NCI-H526 (cell line): ENCODE results near the gene CYRIA.
A peak's percentile ranks its signal among the peaks of the same experiment; 100 is the strongest.

Experiments
- DNase-seq, 2 experiments: peaks; one replicate each; lab custom pipeline; 2025; lab: John Stamatoyannopoulos, UW

CYRIA gene

GRCh38 chr2:16665748-16666448, at the start of gene CYRIA:
Gene CYRIA, minus strand, starts transcription at chr2:16665834. Its CDS starts 77,715 bp downstream, at chr2:16588119.
- no peak for DNase-seq

DNA sequence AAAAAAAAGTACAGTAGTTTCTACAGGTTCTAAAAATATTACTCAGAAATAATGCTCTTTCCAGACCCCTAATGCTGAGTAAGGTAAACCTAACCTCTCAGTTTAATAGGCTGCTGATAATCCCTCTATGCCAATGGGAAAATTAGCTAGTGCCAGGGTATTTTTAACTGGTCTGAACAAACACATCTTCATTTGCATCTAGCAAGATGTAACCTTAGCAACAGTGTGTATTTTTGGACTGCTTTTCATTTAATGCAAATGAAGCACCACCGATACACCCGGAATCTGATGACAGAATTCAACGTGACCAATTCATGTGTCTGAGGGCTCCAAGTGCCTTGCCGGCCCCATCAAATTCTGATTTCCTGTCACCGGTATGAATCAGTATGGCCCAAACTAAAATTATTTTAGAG, 47.4 kb upstream of the CYRIA start:
- DNase-seq: peak; percentile 100

GRCh38 chr2:16709769-16710168, 44.1 kb upstream of the CYRIA start:
- DNase-seq: no peak

DNA sequence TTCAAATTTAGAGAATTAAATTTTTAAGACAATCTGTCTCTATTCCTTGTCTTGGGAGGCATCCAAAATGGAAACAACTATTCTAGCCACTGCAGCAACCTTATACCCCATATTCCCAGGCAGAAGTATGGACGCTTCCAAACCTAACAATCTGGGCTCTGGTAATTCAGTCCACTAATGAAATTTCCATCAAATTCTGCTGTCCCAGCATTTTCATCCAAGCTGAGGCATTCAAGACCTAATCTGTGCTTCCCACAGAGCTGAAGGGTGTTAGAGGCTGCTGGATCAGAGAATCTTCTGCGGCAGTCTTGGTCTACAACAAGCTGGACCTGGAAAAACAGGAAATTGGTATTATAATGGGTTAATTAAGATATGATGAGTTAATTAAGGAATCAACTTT, 42.5 kb upstream of the CYRIA start:
- no peak for DNase-seq

DNA sequence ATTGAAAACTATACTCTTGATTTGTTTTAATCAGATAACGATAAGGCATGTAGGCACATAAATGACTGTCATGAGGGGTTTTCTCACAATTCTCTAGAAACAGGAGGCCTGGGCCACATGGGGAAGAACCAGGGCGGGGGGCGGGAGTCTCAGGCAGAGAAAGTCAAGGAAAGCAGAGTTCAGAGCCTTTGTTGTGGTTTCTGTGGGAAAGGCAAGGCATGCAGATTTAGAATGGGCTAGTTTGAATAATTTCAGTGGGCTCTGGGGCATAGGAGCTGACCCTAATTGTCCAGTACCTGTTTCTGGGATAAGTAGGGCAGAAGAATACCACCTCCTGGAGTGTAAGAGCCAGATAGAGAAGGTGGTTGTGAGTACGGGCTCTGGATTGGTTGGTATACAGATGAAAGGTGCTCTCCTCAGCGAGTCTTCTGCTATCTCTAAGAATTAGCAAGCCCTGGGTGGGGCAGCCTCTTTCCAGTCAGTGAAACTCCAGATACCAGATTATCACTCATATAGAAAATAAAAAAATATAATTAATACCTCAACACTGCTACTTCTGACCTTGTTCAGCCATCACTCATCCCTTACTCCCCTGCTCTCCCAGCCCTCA, 41.5 kb upstream of the CYRIA start:
- DNase-seq: peak in 1 of 2 experiments; percentile 98

DNA sequence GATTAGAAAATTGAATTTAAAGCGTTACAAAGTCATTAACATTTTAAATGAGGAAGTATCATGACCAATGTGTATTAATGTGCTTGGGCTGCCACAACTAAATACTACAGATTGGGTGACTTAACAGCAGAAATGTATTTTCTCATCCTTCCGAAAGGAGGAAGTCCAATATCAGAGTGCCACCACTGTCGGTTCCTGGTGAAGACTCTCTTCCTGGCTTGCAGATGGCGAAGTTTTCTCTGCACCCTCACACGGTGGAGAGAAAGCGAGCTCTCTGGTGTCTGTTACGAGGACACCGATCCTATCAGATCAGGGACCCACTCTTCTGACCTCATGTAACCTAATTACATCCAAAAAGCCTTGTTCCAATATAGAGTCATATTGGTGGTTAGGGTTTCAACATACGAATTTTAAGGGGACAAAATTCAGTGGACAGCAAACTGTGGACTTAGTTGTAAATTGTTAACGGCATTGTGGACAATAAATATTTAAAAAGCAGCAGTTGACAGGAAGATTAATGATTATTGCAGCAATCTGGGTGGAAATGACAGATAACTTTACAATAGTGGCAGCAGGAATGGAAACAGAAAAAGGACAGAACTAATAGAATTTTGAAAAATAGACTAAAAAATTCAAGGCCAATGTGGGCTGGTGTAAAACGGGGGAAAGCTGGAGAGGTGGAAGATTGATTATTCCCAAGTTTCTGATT, 35.1 kb upstream of the CYRIA start:
- DNase-seq: no peak

DNA sequence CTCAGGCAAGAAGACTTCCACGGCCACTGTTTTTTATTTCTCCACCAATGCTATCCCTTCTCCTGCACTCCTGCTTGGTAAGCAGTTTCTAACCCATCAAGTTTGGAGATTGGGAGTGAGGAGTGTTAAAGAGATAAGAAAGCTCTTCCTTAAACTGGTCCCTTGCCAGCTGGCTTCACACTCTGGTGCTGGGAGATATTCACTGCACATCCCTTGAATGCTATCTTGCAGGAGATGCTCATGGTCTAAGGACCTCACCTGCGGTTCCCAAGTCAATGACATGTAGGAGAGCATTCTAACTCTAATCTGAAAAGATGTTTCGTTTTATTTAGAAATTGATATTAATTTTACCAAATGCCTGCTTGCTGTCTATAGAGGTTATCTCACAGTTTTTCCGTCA, 28.2 kb upstream of the CYRIA start:
- DNase-seq: no peak

DNA sequence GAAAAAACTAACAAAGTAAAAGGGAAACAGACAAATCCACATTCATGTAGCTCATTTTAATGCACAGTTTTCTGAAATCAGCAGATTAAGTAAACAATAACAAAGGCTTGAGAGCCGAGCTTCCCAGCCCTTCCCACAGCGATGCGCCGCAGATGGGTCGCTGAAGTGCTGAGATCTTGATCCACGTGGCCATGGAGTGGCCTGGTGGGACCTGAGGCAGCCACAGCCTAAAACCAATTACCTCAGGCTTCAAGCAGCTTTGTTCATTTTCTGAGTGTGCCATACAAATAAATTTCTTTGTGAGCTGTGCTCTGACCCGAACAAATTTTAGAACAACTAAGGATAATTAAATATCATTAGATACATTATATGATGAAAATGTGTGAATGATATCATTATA, 25.6 kb upstream of the CYRIA start:
- DNase-seq: no peak

DNA sequence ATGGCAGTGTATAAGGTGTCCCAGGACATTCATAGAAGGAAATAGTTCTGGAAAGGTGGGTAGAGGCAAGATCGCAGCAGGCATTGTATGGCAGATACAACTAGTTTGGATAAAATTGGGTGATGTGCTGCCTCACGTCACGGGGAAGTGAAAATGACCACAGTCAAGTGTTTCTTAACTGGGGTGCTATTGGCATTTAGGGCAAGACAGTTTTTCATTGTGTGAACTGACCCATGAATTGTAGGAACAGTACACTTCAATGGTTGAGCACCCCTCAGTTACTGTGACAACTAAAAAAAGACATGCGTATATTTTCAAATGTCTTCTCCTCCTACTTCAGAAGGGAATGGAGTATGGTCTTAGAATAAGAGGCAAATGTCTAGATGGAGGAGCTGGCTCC, 22.3 kb upstream of the CYRIA start:
- no peak for DNase-seq

DNA sequence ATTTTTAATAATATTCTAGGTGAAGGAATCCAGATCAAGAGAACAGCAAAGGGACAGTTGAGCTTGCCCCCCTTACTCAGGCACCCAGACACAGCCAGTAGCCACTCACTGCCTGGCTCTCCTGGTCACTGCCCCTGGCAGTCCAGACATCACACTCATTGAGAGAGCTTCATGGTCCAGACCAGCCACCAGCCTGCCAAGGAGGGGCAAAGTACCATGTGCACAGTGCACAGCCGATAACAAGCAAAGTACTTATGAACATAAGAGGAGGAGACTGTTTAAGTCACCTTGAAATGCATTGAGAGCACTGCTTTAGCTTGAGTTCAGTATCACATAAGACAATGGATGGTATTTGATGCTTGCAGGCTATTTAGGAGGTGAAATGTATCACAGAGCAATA, 21.6 kb upstream of the CYRIA start:
- DNase-seq: no peak

DNA sequence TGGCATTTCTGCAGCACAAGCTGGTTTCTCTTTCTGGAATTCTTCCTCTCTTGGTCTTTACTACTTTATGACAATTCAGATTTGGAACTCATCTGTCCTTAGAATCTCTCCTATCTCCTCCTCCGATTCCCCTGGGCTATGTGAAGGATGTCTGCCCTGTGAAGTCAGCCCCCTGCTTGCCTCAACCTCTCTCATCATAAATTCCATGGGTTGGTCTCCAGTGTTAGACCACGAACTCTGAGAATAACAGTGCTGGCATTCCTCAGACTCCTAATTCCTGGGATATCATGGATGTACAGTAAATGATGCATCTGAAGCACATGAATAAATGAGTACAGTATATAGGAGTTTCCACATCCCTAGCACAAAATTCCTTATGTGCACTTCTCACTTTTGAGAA, 21.0 kb upstream of the CYRIA start:
- no peak for DNase-seq

DNA sequence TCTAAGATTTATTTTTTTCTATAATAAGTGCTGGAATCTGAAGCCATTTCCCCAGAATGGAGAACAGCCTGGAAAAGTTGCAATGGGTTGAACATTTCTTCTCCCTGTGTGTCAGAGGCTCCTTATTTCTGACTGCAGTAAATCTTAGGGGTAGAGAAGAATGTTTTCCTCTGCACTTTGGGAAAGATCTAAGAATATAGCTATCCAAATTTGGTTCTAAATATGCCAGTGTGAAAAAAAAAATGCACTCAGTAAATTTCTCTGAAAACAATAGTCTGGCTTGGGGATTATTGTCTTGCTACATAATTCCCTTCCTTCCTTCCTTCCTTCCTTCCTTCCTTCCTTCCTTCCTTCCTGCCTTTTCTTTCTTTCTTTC, 19.7 kb upstream of the CYRIA start:
- no peak for DNase-seq

- no peak for DNase-seq
Observed at GRCh38 chr2:16684676-16685339, 19.2 kb upstream of the CYRIA start.

GRCh38 chr2:16683576-16683975, 17.9 kb upstream of the CYRIA start:
- DNase-seq: no peak

DNA sequence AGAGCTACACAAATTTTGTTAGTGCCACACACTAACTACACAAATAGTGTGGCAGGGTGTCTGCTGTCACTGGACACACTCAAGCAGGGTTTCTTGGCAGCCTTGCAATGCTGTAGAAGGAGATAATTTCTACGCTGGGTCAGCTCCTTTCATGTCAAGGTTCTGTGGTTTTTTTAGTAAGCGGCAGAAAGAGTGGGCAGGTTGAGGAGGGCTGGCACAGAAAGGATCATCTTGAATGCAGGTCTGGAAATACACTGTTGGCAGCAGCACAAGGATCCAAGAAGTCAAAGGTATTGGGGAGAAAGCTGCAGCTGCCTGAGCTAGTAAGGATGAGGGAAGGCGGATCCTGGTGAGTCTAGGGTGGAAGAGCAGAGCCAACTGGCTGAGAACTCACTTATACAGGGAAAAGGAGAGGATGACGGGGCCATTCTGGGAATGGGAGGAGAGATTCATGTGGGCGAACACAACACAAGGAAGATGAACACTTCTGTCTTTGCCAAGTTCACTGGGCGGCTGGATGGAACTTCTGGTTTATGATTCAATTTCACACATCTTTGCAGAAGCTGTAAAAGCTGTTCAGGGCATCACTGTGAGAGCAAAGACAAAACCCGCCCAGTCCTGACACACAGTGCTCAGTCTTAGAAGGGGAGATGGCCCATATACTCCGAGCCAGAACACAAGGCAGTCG, 16.9 kb upstream of the CYRIA start:
- no peak for DNase-seq

DNA sequence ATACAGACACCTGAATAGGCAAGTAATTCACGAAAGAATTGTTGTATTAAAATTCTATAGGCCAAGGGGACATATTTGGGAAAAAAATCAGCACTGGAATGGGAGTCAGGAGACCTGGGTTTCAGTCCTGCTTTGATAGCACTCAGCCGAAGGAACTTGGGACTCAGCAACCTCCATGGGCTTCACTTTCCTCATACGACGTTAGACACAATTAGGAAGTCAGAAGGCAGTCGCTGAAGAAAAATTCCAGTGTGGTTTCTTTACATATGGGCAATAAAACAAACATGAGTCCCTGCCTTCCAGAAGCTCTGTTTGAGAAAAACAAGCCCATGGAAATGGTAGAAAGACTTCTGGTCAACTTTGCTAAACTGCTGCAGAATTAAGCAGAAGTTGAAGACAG, 15.1 kb upstream of the CYRIA start:
- DNase-seq: no peak

- DNase-seq: no peak
Observed at GRCh38 chr2:16680304-16680703, 14.7 kb upstream of the CYRIA start.

DNA sequence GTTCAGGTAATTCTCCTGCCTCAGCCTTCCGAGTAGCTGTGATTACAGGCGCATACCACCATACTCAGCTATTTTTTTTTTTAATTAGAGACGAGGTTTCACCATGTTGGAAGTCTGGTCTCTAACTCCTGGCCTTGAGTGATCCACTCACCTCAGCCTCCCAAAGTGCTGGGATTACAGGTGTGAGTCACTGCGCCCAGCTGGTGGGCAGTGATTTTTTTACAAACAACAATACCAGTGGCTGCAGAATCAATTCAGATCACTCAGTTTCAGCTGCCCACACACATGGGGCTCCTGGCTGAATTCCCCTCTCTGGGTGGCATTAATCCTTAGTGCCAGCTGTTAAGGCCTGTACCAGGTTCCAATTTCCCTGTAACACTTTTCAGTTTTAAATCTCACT, 13.3 kb upstream of the CYRIA start:
- DNase-seq: no peak

DNA sequence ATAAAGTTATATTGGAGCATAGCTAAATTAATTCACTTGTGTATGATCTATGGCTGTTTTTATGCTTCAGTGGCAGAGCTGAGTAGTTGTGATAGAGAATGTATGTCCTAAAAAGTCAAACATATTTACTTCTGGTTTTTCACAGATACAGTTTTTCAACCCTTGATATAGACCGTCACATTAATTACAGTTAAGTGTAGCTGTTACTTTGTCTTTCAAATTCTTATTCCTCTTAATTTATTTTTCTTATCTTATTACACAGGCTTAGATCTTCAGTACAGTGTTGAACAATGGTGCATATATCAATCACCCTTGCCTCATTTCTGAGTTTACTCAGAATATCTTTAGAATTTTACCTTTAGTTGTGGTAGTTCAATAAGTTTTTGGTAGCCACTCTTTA, 12.2 kb upstream of the CYRIA start:
- no peak for DNase-seq

DNA sequence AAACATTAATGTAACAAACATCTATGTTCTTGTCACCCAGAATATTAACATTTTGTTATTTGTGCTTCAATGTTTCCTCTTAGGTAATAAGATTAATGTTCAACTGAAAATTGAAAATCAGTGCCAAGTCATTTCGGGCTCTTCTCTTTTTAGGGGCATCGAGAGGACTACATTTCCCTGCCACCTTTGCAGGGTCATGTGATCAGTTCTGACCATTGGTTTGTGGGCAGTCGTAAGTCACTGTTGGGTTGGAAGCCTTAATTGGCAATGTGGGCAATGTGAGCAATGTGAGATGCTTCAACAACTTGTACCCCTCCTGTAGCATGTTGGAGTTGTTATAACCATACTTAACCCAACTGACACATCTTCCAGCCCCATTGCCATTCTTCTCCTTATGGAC, 10.1 kb upstream of the CYRIA start:
- no peak for DNase-seq

DNA sequence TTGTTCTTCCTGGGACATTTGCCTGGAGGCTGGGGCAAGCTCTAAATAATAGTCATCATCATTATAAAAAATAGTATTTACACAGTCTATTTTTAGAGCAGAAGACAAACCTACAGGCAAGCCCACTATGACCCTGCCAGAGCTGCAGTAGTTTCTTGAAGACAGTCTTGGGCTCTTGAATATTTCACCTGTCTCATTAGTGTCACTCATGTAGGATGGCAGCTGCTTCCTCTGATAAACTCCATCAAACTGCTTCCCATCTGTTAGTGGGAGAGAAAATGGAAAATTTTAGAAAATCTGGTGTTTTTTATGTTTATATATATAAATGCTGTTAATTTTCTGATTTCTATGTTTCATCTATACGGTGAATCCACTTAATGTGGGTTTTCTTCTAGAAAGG, 8.5 kb upstream of the CYRIA start:
- no peak for DNase-seq

GRCh38 chr2:16671760-16672159, 6.1 kb upstream of the CYRIA start:
- no peak for DNase-seq
